Stimulated activated CD4-positive, alpha-beta T cell treated with anti-CD3 and anti-CD28 coated beads, Interleukin-12 subunit alpha, Interleukin-12 subunit beta, amount 100 ng/mL, for 24 hours (primary cell): ENCODE measurements around the gene EHMT1.
"Not testable (repeated sequence)": the region's sequence is repeated elsewhere in the genome, so short reads cannot be mapped to it uniquely, and the experiment has no call there.

ENCODE experiments used
- DNase-seq, 2 experiments: peaks; one replicate each; pipeline ENCODE4 v3.0.0-alpha.2; 2020; ENCODE audit warnings: low read depth in 2 of 2

EHMT1 gene

DNA sequence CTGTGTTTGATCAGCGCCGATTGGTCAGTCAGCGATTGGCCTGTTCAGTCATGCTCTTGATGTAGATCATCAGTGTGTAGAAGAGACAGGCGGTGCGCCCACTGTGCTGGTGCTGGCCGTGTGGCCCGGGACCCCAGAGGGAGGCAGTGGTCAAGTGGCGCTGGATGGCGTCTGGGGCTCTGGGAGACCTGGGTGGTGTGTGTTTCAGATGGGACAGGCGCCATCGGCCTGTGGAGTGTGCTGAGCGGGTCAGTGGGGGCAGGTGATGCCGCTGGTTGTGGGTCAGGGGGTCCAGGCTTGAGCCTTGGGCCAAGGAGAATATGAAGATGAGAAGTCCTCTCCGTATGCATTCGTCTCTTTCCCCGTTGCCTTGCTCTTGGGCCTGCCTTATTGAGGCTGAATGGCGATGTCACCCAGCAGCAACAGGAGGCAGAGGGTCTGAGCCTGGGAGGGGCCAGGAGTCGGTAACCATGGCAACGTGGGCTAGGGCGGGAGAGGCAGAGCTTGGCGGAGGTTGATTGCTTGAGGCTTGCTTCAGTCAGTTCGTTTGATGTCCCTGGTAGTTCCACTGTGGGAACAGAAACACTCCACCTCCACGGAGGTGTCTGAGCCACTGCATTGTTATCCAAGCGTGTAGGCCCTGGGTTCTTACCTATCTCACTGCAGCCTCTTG lies 141.0 kb downstream of the EHMT1 start:
- DNase-seq, result no peak

DNA sequence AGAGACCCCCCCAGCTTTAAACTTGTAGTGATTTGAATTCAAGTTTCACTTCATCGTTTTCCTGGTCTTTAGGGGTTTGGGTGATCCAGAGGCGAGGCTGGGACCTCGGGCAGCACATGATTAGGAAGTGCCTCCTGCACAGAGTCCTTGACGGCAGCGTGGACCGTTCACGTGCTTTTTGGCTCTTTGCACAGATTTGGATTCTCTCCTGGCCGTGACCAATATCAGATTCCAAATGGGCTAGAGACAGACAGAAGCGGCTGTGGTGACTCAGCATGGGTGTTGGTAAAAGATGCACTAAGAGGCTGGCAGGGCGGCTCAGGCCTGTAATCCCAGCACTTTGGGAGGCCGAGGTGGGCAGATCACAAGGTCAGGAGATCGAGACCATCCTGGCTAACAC lies 141.6 kb downstream of the EHMT1 start:
- no peak for DNase-seq

DNA sequence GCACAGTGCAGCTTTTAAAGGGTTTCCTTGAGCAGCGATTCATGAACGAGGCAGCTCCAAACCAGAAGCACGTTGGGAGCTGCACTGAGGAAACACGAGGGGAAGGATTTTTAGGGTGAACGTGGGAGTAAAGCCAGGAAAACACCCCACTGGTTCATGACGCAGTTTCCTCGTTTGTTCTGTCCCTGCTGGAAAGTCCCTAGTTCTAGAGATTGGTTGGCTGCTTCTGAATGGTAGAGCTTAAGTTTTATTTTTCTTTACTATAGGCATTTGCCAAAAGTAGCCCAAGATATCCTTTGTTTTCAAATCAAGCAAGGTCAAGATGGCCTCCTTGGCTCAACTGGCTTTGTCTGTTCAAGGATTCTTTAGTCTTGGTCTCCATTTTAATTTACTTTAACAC lies 142.2 kb downstream of the EHMT1 start:
- DNase-seq, result no peak

DNA sequence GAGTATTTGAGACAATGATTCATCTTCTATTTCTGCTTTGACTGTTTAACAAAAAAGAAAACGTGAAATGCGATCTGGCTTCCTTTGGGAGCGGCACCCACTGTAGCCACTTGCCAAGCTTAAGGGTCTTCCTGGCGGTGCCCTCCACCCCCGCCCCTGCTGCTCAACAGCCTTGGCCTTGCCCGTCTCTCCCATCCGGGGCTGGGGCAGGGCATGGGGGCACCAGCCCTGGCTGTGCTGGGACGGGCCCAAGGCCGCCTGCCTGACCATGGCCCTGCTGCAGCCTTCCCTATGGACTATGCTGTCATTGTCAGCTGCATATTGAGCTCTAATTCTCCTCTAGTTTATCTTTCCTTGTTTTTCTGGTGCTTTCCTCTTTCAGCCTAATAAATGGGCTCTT lies 143.0 kb downstream of the EHMT1 start:
- DNase-seq, result no peak

DNA sequence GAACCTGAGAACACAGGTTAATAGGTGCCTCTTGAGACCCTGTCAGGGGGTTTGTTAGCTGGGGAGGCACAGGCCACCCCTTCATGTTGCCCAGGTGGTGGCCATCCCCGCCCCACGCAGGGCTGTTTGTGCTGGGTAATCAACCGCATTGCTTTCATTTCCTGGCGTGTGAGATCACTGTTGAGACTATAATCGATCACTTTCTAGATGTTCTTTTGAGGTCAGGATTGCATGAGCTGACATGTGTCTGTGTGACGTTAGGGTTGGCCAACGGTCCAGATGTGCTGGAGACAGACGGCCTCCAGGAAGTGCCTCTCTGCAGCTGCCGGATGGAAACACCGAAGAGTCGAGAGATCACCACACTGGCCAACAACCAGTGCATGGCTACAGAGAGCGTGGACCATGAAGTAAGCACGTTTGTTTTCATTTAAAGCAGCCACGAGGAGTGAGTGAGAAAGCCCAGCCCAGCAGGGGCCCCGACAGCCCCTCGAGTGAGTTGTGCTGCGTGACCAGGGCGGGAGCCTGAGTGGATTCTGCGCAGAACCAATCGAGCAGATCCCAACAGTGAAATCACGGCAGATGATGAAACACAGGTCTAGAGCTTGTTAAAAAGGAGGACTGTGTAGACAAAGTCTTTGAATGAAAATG lies 143.7 kb downstream of the EHMT1 start:
- DNase-seq, result no peak

DNA sequence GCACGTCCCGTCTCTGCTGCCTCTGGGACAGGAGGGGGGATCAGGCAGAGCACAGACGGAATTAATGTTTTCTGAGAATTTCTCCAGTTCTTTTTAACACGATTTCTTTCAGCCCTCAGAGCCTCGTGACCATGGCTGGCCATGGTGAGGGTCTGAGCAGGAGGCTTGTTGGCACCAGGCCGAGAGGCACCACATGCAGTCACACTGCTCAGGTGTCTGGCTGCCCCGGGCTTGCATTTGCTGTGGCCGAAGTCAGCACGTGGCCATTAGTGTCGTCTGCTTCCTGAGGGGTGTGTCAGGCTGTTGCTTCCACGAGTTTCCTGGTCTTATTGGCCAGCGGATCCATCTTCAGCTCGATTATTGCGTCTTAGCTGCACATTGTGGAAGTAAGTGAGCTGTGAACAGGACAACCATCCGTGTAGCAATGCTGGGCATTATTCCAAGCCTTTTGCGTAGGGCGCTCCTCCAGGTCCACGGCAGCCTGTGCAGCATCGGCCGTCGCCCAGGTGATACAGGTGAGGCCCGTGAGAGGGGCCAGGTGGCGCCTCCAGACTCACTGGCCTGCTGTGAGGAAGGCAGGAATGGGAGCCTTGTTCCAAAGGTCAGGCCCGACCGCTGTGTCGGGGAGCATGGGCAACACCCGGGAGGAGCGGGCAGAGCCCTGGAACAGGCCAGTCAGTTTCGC lies 144.6 kb downstream of the EHMT1 start:
- no peak for DNase-seq

DNA sequence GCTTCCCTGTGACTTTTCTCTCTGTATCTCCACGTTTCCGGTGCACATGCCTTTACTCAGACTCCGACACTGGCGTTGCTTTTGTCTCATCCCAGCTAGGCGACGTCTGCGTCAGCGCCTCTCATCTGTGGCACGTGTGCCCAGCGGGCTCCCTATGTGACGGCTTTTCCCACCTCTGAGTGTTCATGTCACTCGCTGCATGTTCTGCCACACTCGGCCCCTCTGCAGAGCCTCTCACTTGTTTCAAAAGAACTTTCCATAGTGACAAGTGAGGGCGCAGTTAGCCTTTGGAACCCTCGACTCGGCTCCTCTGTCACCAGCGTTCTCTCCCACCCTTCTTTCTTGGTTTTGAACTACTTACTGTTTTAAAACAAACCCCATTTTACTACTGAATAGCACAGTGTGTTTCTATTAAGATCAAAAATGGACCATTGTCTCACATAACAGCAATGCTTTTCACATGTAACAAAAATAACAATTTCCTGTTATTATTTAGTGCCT lies 145.4 kb downstream of the EHMT1 start:
- DNase-seq, result no peak

DNA sequence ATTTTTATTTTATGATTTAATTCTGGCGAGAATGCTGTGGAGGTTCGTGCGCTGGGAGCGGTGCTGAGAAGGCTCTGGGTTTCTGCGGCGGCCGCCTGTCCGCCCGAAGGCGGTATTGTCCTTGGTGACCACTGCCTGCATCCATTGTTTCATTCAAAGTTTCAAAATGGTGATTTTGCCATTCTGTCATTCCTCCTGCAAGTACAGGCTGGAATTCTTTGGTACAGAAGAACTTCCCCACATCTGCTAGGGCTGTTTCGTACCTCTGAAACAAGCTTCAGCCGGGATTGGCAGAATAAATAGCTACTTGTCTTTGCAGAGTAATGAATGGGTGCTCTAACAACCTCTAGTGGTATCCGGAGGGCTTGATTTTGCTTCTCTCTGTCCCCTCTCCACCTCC lies 146.2 kb downstream of the EHMT1 start:
- DNase-seq, result no peak

DNA sequence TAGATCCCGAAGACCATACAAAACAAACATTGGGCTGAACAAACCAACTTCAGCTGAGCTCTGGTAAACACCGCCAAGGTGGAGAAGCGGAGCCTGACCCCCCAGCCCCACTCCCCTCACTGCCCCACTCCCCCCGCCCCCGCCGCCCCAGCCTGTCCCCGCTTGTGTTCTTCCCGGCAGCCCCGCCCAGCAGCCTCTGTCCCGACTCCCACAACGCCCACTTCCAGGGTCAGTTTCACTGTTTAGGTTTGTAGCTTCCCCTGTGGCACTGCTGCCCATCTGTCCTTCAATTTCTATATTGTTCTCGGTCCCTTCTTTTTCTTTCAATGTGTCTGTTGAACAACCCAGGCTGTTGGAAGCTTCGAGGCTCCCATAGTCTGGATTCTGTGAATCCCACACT lies 146.7 kb downstream of the EHMT1 start:
- no peak for DNase-seq

DNA sequence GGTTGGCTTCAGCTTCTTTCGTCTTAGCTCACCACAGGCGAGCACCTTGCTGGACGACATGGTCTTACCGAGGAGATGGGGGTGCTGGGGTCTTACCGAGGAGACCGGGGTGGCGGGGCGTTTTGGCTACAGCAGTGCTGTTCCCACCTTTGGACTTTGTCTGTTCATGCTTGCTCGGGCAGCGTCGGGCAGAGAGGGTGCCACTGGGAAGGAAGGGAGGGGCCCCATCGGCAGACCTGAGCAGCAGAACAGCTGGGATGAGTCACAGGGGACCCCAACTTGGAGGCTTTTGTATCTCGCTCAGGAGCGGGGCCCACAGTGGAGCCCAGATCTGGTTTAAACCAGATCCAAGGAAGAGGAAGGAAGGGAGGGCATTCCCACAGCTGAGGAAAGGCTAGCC lies 152.8 kb downstream of the EHMT1 start:
- DNase-seq, result no peak

DNA sequence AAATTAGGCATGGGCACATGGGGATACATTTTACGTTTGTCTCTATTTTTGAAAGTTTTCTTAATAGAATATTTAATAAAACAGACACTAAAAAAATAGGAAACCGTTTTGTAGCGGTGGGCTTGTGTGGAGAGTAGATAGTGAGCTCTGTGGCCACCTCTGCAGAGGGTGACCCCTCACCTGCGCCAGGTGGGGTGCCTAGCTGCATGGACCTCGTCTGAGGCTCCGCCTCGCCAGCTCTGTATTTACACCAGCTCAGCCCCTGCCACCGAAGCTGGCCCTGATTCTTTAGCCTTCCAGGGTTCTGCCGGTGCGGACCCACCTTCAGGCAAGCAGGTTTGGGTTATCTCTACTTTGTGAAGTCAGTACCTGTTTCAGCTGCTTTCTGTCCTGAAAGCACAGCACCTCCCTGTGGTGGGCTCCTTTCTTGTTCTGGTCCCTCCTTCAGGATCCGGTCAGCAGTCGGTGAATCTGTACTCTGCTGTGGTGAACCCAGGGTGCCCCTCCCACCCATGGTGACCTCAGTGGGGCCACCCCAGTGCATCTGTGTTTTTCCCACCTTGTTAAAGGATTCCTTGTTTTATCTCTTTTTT lies 153.6 kb downstream of the EHMT1 start:
- no peak for DNase-seq

DNA sequence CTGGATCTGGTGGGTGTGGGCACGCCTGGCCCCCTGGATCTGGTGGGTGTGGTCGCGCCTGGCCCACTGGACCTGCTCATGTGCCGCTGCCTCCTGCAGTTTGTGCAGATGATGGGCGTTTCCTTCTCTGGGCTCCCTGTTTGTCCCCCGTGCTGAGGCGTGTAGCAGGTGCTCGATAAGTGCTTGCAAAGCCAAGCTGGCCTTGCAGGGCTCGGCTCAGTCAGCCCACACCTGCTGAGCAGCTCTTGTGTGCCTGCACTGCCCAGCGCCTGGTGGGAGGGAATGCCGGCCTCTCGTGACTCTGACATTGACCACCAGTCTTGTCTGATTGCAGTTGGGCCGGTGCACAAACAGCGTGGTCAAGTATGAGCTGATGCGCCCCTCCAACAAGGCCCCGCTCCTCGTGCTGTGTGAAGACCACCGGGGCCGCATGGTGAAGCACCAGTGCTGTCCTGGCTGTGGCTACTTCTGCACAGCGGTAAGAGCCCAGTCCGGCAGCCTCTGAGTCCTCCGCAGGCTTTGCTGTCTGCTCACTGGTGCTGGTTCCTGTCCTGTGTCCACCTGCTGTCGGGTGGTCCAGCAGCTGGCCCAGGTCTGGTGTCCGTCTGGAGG lies 156.1 kb downstream of the EHMT1 start:
- no peak for DNase-seq

DNA sequence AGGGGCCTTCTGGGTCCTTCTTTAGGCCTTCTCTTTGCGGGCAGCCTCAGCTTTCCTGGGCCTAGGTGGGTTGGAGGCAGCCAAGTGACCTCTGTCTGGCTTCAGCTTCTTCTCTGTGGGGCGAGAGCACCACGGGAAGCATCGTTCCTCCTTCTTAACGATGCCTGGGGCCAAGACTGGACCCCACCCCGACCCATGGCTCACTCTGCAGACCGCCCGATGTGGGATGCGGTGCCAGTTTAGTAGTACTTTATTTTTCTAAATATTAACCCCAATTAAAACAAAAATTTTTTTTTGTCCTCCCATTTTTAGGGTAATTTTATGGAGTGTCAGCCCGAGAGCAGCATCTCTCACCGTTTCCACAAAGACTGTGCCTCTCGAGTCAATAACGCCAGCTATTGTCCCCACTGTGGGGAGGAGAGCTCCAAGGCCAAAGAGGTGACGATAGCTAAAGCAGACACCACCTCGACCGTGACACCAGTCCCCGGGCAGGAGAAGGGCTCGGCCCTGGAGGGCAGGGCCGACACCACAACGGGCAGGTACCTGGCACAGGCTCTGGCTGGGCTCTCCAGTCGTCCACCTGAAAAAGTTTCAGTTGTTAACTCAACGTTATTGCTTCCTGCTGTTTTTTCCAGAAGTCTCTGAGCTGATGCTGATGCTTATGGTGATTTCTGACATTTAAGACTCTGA lies 157.6 kb downstream of the EHMT1 start:
- DNase-seq, result no peak

DNA sequence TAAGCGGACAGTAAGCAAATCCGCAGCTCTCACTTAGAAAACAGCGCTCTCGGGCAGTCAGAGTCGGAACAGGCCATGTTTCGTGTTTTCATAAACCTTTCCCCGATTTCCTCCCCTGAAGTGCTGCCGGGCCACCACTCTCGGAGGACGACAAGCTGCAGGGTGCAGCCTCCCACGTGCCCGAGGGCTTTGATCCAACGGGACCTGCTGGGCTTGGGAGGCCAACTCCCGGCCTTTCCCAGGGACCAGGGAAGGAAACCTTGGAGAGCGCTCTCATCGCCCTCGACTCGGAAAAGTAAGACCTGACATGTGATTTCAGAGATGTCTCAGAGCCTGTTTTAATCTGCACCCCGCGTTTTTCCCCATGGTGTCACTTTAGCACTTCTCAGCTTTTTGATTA lies 159.0 kb downstream of the EHMT1 start:
- no peak for DNase-seq

DNA sequence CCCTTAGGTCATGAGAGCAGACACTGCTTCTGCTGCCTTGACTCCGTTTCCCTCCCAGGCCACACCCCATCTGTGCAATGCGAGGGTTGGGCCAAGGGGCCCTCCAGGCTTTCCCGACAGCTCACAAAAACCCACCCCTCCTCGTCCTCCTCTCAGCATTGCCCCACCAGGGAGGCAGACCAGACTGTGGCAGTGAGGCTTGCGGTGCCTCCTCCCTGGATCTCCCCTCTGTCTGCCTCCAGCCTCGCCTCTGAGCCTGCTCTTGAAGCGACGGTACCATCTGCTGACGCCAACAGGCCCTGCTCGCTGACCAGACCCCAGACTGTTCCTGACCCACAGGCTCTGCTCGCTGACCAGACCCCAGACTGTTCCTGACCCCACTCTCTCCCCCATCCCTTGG lies 159.5 kb downstream of the EHMT1 start:
- DNase-seq, result no peak

DNA sequence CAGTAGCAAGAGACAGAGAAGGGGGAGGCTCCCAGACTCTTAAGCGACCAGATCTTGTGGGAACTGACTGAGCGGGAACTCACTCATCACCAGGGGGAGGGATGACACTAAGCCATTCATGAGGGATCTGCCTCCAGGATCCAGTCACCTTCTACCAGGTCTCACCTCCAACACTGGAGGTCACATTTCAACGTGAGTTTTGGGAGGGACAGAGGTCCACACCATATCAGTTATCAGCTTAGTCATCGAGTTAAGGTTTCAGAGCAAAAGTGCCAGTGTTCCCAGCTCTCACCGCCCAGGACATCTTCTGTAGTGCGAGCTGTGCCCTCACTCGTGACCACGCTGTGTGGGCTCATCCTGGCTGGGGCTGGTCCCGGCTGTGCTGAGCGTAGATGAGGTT lies 160.1 kb downstream of the EHMT1 start:
- DNase-seq, result no peak

DNA sequence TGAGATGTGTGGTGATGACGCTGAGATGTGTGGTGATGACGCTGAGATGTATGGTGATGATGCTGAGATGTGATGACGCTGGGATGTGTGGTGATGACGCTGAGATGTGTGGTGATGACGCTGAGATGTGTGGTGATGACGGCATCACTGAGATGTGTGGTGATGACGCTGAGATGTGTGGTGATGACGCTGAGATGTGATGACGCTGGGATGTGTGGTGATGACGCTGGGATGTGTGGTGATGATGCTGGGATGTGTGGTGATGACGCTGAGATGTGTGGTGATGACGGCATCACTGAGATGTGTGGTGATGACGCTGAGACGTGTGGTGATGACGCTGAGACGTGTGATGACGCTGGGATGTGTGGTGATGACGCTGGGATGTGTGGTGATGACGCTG lies 161.2 kb downstream of the EHMT1 start:
- DNase-seq, result not testable (repeated sequence)

DNA sequence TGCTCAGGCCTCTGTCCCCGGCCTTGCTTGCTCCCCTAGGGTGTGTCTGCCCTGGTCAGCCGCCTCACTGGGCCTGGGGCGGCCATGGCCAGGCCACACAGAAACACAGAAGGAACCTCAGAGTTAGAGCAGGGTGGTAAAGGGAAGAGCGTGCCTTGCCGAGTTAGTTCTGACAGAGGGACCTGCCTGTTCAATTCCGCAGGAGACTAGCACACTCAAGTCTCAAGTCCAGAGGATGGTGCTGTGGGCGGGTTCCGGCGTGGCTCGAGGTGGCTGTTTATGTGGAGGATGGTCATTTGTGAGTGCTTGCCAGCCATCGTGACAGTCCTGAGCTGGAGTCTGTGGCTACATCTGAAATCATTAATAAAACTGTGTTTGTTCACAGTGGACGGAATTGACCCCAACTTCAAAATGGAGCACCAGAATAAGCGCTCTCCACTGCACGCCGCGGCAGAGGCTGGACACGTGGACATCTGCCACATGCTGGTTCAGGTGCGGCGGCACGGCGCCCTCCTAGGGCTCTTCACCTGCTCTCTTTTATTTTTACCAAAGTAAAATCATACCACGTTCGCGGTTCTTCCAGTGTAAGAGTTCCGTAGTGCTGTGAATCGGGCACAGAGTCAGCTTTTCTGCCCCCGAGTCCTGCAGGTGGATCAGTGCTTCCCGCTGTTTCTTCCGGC lies 163.2 kb downstream of the EHMT1 start:
- no peak for DNase-seq

DNA sequence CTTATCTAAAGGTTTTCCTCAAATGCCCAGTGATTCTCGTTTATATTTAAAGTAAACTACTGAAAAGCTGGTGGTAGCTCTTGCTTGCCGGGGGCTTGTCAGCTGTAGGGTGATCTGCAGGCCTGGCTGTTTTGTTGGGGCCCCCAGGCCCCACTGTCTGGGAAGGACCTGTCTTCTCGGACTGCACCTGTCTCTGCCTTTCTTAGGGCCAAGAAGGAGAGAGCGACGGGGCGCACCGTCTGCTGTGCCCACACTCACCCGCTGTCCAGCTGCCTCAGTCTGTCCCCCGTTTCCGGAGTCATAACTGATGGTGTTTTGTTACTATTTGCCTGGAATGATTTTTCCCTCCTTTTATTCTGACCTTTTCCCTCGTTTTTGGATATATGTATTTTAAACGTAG lies 164.7 kb downstream of the EHMT1 start:
- DNase-seq, result no peak

DNA sequence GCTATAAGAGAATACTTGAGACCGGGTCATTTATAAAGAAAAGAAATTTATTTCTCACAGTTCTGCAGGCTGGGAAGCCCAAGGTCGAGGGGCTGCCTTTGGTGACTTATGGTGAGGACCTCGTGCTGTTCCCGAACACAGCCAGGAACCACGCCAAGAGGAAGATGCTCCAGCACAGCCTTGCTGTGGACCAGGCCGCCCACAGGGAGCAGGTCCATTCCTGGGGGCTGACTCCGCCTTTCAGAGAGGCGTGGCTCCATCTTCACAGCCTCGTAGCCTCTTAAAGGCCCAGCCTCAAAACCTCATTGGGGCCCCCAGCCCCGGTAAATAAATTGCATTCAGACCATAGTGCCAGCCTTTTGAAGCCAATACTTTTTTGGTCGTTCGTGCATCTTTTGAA lies 165.2 kb downstream of the EHMT1 start:
- no peak for DNase-seq
